SHP77 (cell line): ENCODE results near the gene TSPAN6.

Source experiments
- DNase-seq, 2 experiments: peaks; one replicate each; lab custom pipeline; 2025; lab: John Stamatoyannopoulos, UW

The TSPAN6 gene, protein sequence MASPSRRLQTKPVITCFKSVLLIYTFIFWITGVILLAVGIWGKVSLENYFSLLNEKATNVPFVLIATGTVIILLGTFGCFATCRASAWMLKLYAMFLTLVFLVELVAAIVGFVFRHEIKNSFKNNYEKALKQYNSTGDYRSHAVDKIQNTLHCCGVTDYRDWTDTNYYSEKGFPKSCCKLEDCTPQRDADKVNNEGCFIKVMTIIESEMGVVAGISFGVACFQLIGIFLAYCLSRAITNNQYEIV

DNA sequence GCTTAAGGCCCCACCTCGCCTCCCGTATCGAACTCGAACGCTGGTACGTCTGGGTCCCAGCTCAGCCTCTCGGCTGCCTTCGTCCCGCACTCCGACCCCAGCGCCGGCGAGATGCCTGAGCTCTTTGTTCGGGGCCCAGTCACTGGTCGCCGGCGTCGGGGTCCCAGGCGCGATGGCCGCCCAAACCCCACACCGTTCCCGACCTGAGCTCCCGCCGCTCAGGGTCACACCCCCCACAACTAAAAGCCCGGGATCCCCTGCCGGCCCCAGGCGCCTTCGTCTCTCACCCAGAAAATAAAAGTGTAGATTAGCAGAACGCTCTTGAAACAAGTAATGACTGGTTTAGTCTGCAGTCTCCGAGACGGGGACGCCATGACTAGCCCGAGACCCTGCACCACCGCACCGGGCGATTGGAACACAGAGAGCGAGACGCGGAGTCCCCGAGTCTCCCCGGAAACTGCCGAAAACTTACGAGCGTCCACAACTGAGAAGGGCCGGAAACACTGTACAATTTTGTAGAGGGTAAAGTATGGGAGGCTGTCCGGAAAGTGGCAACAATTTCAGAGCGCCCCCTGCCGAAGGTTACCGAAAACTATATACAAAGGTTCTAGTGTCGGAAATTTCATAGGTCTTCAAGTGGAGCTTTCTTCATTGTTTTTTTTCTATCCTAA lies at the start of gene TSPAN6:
TSPAN6 (minus strand) TSS at position 486 of the 671 bp plus-strand sequence; CDS start at position 374, 112 bp downstream.
- DNase-seq, result peak; percentile 63 to 74

DNA sequence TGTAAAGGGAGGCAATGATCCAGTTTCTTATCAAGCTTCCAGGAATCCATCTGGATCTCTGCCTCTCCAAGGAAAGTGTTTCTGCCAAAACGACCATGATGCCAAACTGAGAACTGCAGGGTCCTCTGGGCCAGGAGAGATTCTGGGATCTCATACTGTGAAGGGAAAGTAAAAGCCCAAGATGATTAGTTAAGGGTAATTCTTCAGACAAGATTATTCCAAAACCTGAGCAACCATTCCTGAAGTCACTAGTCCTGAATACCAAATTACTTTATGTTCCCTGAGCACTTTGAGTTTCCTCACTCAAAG lies 49.3 kb upstream of the TSPAN6 start:
- DNase-seq, result no peak

DNA sequence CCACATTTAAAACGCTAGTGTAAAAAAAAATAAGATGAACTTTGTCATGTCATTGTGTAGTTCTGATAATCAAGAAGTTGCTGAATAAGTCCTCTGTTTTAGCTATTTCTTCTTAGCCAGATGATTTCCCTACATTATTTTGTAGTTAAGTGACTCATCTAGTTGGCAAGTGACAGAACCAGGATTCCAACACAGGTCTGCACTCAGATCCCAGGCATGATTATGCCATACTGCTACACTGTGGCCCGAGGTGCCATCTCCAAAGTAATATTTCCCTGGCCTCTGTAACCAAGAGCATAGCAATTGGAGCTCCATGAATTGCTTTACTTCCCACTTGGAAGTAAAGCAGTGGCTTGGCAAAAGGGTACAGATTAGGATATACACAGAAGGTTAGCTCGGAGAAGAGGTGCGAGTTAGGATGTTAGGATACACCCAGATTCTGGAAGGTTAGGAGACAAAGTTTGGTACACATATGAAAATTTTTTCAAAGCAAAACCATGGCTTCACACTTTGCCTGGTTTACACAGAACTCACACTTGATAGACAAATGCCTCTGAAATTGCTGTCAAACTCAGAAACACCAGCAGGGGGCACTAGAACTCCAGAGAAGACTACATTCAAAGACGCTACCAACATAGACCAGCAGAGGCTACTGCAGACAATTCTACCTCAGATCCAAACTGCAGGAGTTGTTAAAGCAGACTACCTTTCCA lies 48.8 kb upstream of the TSPAN6 start:
- peak; percentile 45 to 48 for DNase-seq

DNA sequence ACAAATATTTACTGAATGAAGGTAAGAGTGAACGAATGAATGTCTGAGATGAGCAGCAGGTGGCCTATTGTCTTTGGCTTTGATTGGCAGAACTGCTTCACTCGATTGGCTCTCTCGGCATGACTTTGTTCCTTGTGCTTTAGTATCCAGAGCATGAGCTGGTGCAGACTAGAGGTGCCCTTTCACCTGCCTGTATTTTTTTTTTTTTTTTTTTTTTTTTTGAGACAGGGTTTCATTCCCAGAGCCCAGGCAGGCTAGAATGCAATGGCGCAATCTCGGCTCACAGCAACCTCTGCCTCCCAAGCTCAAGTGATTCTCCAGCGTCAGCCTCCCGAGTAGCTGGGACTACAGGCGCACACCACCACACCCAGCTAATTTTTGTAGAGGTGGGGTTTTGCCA lies 46.3 kb upstream of the TSPAN6 start:
- DNase-seq, result no peak

DNA sequence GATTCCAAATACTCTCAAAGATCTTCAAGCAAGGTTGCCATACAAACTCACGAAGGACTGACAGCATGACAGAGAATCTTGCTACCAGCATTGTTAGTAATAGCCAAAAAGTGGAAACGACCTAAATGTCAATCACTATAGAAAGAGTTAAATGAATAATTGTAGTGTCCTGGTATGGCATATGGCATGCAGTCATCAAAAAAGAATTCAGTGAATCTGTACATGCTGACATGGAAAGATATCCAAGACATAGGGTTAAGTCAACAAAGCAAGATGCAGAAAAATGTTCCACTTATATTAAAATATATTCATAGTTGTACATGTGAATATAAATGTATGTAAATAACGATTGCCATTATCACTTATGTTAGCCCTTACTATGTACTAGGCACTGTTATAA lies 45.0 kb upstream of the TSPAN6 start:
- no peak for DNase-seq

DNA sequence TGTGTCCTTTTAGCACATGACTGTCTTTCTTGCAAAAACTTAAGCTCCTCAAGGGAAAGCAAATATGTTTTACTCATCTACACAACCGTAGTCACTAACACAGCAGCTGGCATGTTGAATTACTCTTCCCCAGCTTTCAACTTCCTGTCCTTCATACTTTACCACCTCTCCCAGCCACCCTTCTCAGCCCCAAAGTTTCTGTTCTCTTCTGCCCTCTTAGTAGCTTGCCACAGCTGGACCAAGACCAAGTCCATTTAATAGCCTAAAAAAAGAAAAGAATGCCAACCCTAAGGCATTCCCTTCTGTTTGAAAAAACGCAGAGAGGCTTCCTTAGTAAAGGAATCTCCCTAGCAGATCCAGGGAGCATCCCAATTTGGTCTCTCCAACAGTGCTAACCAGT lies 44.1 kb upstream of the TSPAN6 start:
- no peak for DNase-seq

DNA sequence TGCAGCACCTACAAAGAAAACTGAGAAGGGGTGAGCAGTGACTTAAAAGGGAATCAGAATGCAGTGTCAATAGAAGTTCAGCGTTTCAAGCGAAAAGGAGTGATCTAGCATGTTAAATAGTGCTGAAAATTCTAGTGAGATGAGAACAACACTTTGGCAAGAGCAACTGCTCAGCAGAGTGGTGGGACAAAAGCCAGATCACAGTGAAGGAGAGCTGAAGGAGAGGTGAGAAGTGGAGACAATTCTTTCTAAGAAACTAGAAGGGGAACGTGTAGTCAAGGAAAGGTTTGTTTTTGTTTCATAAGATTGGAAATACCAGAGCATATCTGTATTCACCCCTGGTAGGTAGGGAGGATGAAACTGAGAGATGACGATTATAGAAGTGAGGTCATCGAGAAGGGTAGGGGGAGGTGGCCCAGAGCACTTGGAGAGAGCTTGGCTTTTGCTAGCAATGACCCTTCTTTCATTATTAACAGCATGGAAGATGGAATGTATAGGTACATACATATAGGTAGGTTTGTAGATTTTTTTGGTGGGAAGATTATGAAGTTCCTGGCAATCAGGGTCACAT lies 41.1 kb upstream of the TSPAN6 start:
- no peak for DNase-seq

DNA sequence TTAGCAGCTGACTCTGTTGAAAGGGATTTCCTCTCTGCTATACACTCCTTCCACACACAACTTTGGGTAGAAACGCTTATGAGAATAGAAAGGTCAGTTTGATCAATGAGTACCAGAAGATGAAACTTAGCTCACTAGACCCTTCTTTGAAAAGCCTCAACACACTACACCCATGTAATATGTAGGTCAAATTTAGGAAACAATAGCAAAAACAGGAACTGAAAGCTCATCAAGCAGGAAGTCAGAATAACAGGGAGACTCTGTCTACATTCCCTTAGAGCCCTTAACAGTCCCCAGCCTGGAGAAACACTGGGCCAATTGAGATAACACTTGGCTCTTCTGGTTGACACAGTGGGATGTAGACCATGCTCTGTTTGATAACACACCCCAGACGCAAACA lies 38.1 kb upstream of the TSPAN6 start:
- DNase-seq, result no peak

DNA sequence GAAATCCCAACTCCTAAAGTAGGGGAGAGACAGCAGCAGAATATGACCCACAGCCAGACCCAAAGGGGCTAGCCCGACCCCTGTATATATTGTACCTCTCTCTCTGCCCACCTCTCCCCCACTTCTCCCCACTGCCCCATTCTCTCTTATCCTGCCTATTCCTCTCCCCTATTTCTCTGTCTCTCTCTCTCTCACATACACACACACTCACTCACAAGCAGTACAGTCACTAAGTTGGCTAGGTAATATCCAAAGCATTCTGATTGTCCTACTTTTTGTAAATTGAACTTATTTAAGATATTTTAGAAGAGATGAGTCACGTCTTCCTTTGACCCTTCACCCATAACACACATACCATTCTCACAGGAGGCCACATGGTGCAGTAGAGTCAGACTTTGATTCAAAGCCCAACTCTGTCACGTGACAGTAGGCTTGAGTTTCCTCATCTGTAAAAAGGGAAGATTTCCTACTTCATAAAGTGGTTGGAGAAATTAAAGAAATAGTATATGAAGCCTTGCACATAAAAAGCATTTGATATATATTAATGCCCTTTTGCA lies 36.9 kb upstream of the TSPAN6 start:
- no peak for DNase-seq

DNA sequence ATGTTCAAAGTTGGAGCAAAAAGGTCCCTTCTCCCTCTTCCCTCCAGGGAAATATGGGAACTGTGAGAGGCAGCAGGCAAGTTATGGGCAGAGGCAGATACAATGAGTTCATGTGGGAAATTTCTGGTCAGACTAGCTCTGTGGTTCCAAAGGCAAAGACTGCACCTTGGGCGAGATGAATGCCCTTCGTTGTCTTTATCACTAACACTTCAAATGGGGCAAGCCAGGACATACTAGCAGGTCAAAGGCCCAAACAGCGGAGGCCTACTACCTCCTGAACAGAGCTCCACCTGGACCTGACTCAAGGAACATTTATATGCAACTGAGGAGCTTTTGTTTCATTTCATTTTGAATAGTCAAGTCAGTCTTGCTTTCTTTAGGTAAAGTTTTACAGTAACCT lies 36.4 kb upstream of the TSPAN6 start:
- DNase-seq, result no peak

DNA sequence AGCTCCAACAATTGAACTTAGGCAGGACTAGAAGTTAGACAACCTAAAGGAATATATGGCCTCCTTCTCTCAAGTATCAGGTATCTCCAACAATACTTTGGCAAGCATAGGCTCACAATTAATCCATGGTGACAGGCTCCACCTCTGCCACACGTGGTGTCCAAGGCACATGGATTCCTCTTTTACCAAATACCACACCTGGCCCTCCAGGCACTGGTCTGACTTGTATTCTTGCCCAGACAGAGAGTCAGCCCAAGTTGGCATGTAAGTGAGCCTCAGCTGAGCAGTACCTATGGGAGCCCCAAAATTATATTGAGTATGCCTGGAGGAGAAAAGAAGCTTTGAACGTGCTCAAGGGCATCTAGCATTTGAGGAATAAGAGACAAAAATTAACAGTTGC lies 27.0 kb upstream of the TSPAN6 start:
- no peak for DNase-seq

DNA sequence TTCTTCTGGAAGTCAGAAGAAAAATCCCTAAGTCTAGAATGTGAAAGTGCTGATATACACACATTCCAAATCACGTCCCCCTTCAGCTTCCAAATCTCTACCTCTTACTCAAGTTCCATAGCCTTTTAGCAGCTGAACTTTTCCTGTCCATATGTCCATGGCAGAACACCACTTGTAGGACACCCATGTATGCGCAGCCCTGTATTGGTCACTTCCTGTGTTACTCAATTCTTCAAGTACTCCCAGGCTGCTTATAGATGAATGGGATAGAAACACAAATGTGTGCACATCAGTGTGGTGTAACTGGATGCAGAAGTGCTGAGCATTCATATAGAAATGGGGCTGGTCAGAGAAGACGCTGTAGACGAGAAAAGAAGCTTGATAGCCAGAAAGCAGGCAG lies 26.2 kb upstream of the TSPAN6 start:
- no peak for DNase-seq

DNA sequence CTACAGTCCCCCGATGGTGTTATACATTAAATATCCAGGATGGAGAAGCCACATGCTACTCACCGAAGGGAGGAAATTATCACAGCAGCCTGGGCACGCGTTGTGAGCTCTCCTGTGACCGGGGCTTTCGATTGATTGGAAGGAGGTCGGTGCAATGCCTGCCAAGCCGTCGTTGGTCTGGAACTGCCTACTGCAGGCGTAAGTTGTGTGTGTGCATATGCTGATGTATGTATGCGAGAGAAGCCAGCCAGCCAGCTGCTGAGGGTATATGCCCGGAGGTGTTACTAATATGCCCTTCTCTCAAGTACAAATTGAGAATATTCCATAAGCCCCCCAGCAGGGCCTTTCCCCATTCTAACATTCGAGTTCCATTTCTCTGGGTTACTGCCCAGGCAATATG lies 25.6 kb upstream of the TSPAN6 start:
- DNase-seq, result no peak

DNA sequence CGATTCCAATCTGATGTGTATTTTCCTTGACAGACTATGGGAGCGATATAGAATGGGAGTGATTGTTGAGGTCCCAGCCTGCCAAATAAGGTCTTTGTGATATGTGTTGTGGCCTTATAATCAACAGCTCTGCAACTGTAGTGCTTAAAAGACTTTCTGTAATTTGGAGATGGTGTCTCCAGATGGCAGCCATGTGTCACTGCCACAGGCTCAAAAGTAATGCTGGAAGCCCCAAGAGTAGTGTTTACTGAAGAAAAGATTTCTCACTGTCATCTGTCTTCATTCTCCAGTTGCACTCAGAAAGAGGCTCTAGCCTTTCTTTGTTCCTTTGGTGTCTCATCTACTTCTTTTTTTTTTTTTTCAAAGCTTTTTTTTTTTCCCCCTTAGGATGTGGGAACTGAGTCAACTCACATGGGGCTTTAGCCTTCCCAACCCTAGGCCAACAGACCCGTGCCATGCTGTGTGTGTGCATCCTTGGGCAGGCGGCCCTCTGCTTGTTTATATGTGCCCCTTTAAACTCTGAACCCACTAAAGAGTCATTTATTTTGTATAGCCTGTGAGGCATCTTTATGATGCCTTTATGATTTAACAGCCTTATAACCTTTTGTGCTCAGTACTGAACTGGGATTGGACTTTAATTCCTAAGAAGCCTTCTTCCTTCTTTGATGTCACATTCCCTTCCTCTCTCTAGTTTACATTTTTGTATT lies 23.0 kb upstream of the TSPAN6 start:
- DNase-seq, result no peak

DNA sequence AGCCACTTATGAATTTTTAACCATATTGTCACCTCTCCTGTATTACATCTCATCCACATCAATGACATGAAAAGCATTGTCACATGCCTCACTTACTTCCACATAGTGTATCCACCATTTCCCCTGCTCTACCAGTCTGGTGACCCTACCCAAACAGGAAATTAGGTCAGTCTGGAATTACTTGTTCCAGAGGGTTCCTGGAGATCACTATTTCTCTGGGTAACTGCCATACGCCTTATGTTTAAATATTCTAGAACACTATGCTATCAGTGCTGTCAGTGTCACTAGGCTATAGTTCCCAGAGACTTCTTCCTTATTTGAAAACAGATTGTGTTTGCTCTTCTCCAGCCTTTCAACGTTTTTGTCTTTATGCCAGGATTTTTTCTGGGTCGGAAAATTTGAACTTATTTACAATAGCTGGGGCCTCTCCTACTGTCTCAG lies 22.4 kb upstream of the TSPAN6 start:
- no peak for DNase-seq

DNA sequence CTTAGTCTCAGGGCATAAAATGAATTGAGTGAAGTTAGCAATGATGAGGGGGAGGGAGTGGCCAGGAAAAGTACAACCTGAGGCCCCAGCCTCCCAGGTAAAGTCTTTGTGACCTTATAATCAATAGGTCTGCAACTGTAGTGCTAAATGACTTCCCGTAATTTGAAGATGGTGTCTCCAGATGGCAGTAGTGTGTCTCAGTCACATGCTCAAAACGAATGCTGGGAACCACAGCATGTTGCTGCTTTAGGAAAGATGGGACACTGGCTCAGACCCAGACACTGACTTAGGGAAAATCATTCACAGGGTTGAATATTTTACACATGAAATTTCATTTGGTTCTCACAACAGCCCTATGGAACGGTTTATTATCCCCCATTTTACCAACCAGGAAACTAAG lies 17.7 kb upstream of the TSPAN6 start:
- no peak for DNase-seq

DNA sequence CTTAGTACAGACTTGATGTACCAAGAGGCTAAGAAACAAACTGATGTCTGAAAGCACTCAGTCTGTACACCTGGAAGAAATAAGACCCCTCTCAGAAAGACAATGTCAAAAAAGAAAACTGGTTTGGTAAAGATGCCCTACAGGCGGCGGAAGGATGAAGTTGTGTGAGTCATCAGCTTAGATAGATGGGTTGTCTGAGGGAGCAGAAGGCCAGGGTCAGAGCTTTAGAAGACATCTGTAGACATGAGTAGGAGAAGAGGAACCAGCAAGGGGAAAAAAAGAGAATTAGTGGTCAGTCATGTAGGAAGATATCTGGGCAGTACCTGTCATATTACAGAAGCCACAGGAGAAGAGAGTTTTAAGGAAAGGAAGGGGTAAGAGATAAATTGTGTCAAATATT lies 15.7 kb upstream of the TSPAN6 start:
- DNase-seq, result no peak

DNA sequence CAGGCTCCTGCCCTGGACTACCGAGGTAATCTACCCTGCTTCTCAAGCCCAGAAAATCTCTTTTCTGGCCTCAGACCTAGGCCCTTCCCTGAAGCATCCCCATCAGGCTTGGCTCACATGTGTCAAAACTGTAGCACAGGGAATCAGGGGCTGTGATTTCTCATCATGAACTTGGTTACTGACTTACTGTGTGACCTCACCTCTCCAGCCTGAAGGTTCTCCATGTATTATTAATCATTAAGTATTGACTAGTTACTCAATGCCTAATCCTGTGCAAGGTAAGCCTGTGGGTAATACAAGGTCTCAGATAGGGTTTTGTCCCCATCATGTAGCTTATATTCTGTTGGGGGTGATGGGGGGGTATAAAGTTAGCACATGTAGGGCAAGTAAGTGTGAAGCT lies 14.2 kb upstream of the TSPAN6 start:
- DNase-seq, result no peak

DNA sequence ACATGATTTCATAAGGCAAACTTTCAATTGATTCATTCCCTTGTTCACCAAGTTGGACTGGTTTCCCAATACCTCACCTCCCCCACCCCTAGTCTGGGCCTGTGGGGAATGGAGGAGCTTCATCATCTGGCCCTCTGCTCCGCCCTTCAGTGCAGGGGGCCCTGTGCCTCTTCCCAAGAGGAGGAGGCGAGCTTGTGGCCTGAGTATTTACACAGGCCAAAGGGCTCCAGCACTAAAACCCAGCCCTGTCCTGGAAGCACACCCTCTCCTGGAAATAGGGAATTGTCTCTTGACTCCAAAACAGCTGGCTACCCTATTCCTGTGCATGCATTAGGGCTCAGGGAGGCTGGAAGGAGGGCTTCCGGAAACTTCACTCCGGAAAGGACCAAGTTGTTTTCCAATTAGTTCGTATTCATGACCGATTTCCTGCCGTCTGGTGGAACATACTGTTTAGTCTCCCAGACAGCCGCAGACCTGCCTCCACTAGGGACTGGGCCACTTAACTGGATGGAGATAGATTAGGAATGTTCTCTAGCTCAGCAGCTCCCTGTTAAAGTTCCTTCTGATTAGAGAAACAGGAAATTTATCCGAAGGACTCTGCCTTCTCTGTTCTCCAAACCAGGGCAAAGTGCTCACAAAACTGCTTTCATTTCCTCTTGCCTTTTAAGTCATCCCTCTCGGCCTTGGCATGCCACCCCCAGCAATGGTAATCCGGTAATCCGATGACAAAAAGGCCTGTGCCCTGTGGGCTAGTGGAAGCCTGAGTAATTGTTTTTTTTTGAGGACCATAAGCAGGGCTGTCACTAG lies 13.1 kb upstream of the TSPAN6 start:
- DNase-seq, result no peak

DNA sequence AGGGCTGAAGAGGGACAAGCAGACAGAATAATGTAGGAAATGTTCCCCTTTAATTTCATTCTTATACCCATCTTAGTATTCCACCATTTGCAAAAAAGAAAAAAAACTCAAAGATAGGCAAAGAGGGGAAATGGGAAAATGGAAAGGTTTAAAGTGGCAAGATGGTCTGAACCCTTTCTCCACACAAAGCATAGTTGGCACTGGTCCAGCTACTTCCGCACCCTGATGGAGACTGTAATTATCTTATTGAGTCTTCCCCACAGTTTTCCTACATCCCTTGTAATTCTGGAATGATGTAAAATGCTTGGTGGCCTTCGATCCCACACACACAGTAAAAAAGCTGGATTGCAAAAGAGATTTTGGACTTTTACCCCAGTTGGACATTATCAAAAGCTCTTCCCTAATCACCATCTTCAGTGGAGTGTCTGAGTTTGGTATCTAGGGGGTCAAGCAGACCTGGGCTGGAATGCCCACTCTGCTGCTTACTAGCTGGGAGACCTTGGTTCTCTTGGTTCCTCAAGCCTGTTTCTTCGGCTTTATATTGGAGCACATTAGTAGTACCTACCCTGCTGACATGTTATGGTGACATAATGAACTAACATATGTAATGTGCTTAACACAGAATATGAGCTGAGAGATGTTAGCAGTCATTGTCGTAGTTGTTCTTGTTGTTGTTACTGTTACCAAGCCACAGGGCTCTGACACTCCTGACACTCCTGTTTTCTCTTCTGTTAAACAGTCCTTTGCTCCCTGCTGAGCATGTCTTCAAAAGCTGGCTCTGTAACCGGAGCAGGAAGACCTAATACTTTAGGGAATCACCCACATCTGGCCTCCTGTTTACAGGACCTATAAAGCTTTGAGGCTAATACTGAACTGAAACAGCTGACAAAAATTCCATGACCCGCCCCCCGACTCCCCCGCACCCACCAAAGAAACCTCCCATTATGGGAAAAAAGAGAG lies 12.1 kb upstream of the TSPAN6 start:
- no peak for DNase-seq
